A204.1 (cell line): Measurements from ENCODE around the gene SEC16B.
"Not testable (repeated sequence)": the region's sequence is repeated elsewhere in the genome, so short reads cannot be mapped to it uniquely, and the experiment has no call there.

Experiments used
- FAIRE-seq: peaks from 2 replicates; lab custom pipeline; 2012; peaks lifted over from hg19 to GRCh38; lab: Jason Lieb, UNC

The SEC16B gene

GRCh38 chr1:177969825-177970371 is at the start of gene SEC16B:
Gene SEC16B (minus strand): TSS chr1:177970058. CDS start chr1:177967981, 2,077 bp downstream.
- FAIRE-seq: no peak

DNA sequence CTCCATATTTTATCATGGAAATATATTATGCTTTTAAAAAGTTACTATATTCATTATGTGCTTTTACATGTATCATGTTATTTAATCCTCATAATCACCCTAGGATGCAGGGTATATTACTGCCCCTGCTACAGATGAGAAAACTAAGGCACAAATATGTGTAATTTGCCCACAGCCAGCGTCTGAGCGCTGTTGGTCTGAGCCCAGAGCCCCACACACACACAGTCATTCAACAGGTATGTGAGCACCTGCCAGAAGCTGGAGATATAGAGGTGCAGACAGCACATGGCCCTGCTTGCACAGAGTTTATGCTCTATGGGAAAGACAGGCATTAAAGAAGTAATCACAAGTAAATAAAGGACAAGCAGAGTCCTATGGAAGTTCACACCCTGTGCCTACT is 49.8 kb upstream of the SEC16B start:
- no peak for FAIRE-seq

DNA sequence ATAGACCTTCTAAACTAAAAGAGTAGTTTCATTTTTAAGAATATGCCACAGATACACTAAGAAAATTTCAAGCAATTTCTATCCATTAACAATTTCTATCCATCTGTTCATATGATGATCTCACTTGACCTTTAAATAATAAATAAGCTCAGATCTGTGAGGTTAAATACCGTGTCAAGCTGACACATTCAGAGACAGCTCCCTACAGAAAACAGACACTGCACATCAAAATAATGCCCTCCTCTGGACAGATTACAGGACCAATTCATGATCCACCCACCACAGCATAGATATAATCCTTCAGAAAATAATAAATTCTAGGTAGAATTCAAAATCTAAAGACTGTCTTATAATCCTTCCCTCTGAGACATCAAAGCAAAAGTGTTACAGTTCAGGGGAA is 49.4 kb upstream of the SEC16B start:
- FAIRE-seq: no peak

DNA sequence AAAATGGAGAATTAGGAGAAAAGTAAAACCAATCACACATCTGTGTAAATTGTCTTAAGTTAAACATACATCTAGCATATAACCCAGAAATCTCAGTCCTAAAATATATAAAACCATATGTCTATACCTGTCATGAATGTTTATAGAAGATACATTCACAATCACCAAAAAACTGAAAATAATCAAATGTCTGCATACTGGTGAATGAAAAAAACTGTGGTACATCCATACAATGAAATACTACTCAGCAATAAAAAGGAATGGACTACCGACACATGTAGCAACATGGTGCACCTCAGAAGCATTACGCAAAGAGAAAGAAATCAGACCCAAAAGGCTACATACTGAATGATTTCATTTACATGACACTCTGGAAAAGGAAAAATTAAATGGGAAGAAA is 47.7 kb upstream of the SEC16B start:
- no peak for FAIRE-seq

GRCh38 chr1:178011864-178012503 is 42.1 kb upstream of the SEC16B start:
- no peak for FAIRE-seq

DNA sequence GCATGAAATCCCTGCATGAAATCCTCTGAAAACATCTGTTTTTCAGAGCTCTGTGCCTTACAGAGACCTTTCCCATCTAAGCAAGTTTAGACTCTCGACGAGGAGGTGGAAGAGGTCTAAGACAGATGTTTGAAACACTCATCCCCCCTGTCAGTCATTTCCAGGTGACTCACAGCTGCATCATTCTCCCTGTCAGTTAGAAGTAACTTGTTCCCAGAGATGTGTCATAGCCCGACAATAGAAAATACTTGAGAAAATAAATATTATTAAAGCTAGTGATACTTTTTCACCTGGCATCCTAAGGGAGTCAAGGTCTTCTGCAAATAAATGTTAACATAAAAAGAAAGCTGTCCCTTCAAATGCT is 41.6 kb upstream of the SEC16B start:
- FAIRE-seq: no peak

DNA sequence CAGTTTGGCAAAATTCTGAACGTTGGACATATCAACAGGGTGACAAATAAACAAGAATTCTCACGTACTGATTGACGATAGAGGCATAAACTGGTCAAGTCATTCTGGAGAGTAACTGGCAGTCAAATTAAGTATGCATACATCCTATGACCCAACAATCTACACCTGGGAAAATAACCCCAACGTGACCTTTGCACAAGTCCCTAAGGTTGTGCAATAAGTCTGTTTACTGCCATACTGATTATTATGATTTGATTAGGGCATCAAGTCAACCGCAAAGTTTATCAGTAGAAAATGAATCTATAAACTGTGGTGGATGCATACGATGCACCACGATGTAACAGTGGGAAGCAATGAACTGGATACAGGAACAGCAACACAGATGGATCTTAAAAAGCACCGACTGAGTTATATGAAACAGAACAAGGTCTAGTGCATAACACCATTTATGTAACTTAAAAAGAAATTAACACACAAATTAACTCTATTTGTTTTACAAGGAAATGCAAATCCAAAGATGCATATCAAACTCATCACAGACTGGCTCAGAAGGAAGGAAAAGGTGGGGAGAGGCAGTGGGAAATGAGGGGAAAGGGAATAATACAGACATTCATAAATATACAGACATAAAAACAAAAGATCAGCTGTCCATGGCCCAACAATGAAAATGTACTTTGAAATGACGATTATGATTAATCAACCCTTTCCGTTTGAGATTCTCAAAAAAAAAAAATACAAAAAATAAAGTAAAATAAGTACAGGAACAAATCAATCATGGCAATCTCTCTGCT is 41.0 kb upstream of the SEC16B start:
- no peak for FAIRE-seq

DNA sequence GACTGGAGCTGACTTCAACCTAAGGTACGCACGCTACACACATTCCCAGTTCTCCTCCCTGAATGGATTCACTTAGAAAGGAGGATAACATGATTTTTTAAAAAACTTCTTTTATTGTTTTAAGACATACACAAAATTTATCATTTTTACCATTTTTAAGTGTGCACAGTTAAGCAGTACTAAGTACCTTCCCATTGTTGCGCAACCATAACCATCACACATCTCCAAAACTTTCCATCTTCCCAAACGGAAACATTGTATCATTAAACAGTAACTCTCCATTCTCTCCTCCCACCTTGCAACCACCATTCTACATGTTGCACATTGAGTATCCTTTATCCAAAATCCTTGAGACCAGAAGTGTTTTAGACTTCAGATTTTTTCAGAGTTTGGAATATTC is 36.2 kb upstream of the SEC16B start:
- no peak for FAIRE-seq

- FAIRE-seq: no peak
Observed at GRCh38 chr1:178005450-178005849, 35.6 kb upstream of the SEC16B start.

GRCh38 chr1:178004926-178005391 is 35.1 kb upstream of the SEC16B start:
- FAIRE-seq: no peak

DNA sequence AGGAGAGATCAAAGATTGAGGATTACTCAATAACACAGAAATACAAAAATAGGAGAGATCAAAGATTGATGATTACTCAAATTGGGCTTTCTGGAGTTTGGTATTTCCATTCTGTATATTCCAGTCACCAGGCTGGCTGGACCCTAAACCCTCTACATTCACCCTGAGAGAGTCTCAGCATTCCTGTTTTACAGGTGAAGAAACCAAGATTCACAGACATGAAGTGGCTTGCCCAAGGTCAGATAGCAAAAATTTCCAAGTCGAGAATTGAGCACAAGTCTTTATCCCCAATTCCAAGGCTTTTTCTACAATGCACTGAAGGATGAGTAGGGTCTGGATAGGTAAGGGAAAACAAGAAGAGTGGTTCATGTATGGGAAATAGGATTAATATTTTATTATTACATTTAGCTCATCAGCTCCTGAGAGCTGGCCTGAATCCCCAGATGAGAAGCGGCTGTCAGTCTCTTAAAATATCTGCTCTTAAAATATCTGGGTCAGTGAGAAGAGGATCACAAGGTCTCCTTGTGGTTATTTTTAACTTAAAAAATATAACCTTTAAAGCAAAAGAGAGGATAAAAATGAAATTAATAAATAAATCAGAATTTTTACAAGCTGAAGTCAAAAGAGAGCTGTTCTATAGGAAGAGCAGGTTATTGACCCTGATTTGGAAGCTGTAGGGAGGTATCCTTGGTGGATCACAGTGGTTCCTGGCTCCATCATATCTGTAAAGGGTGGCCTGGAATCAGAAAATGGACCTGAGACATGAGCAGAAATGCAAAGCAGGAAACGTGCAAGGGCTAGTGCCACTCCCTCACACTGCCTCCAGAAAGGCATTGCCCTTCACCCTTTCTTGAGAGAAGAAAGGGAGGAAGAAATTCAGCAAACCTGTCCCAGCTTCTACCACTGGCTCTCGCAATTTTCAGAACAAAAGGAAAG is 29.1 kb upstream of the SEC16B start:
- FAIRE-seq: no peak

DNA sequence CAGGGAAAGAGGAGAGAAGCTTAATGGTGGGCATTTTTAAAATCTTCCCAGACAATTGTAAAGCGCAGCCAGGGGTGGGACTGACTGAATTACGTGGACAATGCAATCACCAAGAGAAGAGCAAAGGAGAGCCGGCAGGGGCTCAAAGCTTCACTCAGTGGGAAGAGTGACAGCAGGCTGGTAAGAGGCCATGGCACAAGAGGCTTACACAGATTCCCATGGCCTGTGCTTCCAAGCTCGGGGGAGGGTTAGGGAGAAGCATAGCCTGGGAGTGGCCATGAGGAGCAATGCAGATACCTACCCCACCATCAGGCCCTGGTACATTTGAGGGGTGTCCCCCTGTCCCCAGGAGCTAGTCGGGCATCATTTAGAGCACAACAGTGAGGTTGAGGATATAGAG is 27.1 kb upstream of the SEC16B start:
- no peak for FAIRE-seq

- FAIRE-seq: no peak
Observed at GRCh38 chr1:177995369-177995768, 25.5 kb upstream of the SEC16B start.

- FAIRE-seq: not testable (repeated sequence)
Observed at GRCh38 chr1:177986281-177986680, 16.4 kb upstream of the SEC16B start.

DNA sequence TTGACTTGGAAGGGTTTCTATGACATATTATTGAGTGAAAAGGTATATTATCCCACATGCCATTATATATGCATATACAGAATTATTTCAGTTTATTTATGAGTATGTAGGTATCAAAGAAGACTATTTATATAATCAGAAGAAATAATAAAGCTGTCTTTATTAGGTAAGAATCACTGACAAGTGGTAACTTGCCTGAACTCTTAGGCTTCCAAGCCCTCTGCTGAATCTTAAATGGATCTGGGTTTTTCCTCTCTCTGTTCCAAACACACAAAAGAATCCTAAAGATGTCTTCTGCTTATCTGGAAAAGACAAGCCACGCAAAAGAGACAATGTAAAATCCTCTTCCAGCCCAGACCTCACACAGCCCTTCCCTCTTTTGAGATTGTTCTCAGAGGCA is 14.9 kb upstream of the SEC16B start:
- no peak for FAIRE-seq

DNA sequence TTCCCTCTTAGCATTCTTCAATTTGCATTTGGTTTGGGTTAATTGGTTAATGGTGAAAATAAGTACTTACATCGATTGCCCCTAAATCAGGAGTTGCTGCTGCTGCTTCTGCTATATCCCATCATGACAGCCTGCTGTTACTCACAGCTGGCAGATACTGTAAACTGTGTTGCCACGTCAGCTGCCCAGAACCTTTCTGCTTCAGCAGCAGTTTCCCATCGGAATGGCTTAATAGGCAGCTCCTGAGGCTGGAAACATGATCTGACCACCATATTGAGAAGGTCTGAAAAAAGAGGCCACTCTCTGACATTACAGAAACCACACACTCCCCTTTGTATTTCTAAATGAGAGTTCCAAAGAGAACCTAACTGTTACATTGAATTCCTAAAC is 14.3 kb upstream of the SEC16B start:
- no peak for FAIRE-seq

GRCh38 chr1:177983482-177984135 is 13.8 kb upstream of the SEC16B start:
- no peak for FAIRE-seq

DNA sequence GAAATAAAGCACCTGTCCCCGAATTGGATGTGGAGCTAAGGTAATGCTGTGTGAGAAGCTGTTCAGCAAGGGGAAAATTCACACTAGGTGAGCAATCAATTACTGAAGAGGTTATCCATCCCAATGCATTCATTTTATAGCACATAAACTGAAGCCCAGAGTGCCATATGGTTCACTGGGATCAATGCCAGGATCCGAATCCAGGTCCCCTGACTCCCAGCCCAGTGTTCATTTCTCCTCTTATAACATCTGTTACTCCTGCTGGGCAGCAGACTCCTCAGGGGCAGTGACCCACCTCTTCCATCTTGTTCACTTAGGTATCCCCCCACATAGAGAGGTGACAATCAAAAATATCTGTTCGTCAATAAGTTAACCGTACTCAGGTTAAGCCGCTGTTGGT is 13.2 kb upstream of the SEC16B start:
- FAIRE-seq: no peak

- no peak for FAIRE-seq
Observed at GRCh38 chr1:177981200-177981599, 11.3 kb upstream of the SEC16B start.

DNA sequence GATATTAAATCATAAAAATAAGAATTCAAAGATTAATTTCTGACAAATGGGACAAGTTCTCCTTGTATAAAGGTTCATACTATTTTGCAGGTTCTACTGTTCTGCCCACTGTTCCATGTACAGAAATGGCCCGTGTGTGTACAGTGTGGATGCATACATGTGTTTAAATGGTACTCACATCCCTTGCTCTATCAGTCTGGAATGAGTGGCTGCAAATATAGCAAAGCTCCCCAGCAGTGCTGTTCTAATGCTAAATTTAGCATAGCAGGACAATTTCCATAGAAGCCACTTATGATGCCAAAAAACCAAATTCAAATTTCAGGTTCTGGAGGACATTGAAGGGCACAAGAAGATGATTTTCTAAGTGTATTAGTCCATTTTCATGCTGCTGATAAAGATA is 9.4 kb upstream of the SEC16B start:
- FAIRE-seq: no peak

- FAIRE-seq: no peak
Observed at GRCh38 chr1:177978530-177978929, 8.7 kb upstream of the SEC16B start.

- FAIRE-seq: no peak
Observed at GRCh38 chr1:177977141-177977540, 7.3 kb upstream of the SEC16B start.
